GM12875 (cell line): Measurements from ENCODE around the gene BRICD5.
"Not testable (repeated sequence)": the region's sequence is repeated elsewhere in the genome, so short reads cannot be mapped to it uniquely, and the experiment has no call there.

Experiments used
- H3K4me3 ChIP-seq: one replicate; pipeline ENCODE4 v1.5.1; 2011; ENCODE audit warnings: low read depth, low read length, control low read depth
- CTCF ChIP-seq: IDR thresholded peaks from 2 replicates; pipeline ENCODE4 v1.5.1; 2011; ENCODE audit warnings: low read depth, mild to moderate bottlenecking, control low read depth, inconsistent platforms, low read length, moderate library complexity, borderline replicate concordance; ENCODE audit not compliant: insufficient read depth

BRICD5 gene

GRCh38 chr16:2243031-2243528 lies 32.4 kb upstream of the BRICD5 start:
- no peak overlapping the region for H3K4me3 ChIP-seq
- TF ChIP-seq CTCF: peak; percentile 41; the same call in 1 of the 2 replicates

GRCh38 chr16:2242598-2242997 lies 31.9 kb upstream of the BRICD5 start:
- no peak overlapping the region for H3K4me3 ChIP-seq
- TF ChIP-seq CTCF: no peak

- H3K4me3 ChIP-seq: not testable (repeated sequence)
Observed at GRCh38 chr16:2240331-2240730, 29.7 kb upstream of the BRICD5 start.

GRCh38 chr16:2238838-2239675 lies 28.4 kb upstream of the BRICD5 start:
- no peak for TF ChIP-seq CTCF
- H3K4me3 ChIP-seq: no peak overlapping the region

GRCh38 chr16:2238150-2238837 lies 27.6 kb upstream of the BRICD5 start:
- no peak overlapping the region for H3K4me3 ChIP-seq
- TF ChIP-seq CTCF: no peak

GRCh38 chr16:2237493-2238149 lies 27.0 kb upstream of the BRICD5 start:
- TF ChIP-seq CTCF: no peak
- H3K4me3 ChIP-seq: no peak overlapping the region

- H3K4me3 ChIP-seq: no peak overlapping the region
- no peak for TF ChIP-seq CTCF
Observed at GRCh38 chr16:2237102-2237482, 26.4 kb upstream of the BRICD5 start.
